Spleen (tissue), 11 donors: ENCODE measurements around the gene RGL1. TPM values are rescaled to one million over a fixed set of nuclear protein-coding genes. Genes with fewer than 3 reads are reported as not detected.

Source experiments
- DNase-seq: peaks from one replicate; pipeline ENCODE4 v3.0.0-alpha.2; 2020
- H3K27ac ChIP-seq, 8 donors: fragments of 200-600 bp; sonication (generic) in 7 of 8; 1 replicate in 4 of 8; 2 replicates in 4 of 8; pipeline versions ENCODE4 v1.5.0 to v1.8.0; 2016 to 2021; ENCODE audit warnings: inconsistent platforms in 4 of 8, mild to moderate bottlenecking in 4 of 8, moderate library complexity in 1 of 8
- H3K27me3 ChIP-seq, 7 donors: fragments of 200-600 bp; sonication (generic) in 6 of 7; replicated peaks in 1 of 7; 1 replicate in 4 of 7; 2 replicates in 3 of 7; pipeline versions ENCODE4 v1.5.0 to v1.8.0; 2016 to 2021; ENCODE audit warnings: inconsistent platforms in 3 of 7, mild to moderate bottlenecking in 1 of 7
- H3K36me3 ChIP-seq, 6 donors: fragments of 200-600 bp; sonication (generic) in 5 of 6; 1 replicate in 4 of 6; 2 replicates in 2 of 6; pipeline versions ENCODE4 v1.5.0 to v1.8.0; 2016 to 2021; ENCODE audit warnings: inconsistent platforms in 2 of 6
- H3K4me1 ChIP-seq, 6 donors: fragments of 200-600 bp; sonication (generic) in 5 of 6; 1 replicate in 3 of 6; 2 replicates in 3 of 6; pipeline versions ENCODE4 v1.5.0 to v1.8.0; 2016 to 2021; ENCODE audit warnings: inconsistent platforms in 3 of 6
- H3K4me3 ChIP-seq, 8 donors: fragments of 200-600 bp; sonication (generic) in 7 of 8; 1 replicate in 4 of 8; 2 replicates in 4 of 8; pipeline versions ENCODE4 v1.5.0 to v1.8.0; 2016 to 2021; ENCODE audit warnings: inconsistent platforms in 4 of 8, mild to moderate bottlenecking in 4 of 8, moderate library complexity in 2 of 8
- H3K9me3 ChIP-seq, 8 donors: fragments of 200-600 bp; sonication (generic) in 7 of 8; 1 replicate in 4 of 8; 2 replicates in 4 of 8; pipeline versions ENCODE4 v1.5.0 to v1.8.0; 2016 to 2021; ENCODE audit warnings: inconsistent platforms in 4 of 8
- CTCF ChIP-seq, 11 experiments: fragments of 200-600 bp in 7 of 11; fragments of 450-650 bp in 4 of 11; sonication (generic) in 4 of 11; IDR thresholded peaks in 8 of 11; conservative IDR thresholded peaks in 3 of 11; 1 replicate in 7 of 11; 2 replicates in 4 of 11; pipeline versions ENCODE4 v1.4.0 to v1.8.0; 2016 to 2021; ENCODE audit warnings: antibody characterized with exemption in 11 of 11, inconsistent platforms in 4 of 11, mild to moderate bottlenecking in 1 of 11
- POLR2A ChIP-seq, 3 donors: fragments of 450-650 bp; IDR thresholded peaks; one replicate each; pipeline ENCODE4 v1.5.1; 2017; ENCODE audit warnings: antibody characterized with exemption in 3 of 3, mild to moderate bottlenecking in 1 of 3
- POLR2AphosphoS5 ChIP-seq, 3 donors: sonication (generic); formaldehyde crosslinking; IDR thresholded peaks; one replicate each; pipeline ENCODE4 v1.5.1; 2017; ENCODE audit warnings: antibody characterized with exemption in 3 of 3
- WGBS, 5 donors: extraction: QIAGEN DNeasy Blood & Tissue Kit in 3 of 5; methylation state at CpG; one replicate each; pipeline versions ENCODE4 v1.1.5 to v1.1.7; 2013 to 2018; 5-methylcytosine and 5-hydroxymethylcytosine counted together
- intact Hi-C: fragments of 100-400 bp; cut with DNase I; formaldehyde crosslinking; loops from one replicate; pipeline ENCODE4 v1.15.0; 2023; ENCODE audit warnings: low total_unique reads
- polyA plus RNA-seq, 3 donors: library from polyadenylated mRNA; stranded (reverse); fragments of 200-250 nt; gene quantifications; one replicate each; pipeline ENCODE4 v1.2.1, GENCODE V29; 2013
- total RNA-seq, 7 donors: library from RNA; depleted of rRNA in 3 of 7; stranded (reverse); fragments of >200 nt in 3 of 7; fragmentation: NEBNext Ultra II Directional in 4 of 7; extraction: Animal tissue kit (Norgen Biotek cat#: 25700) in 4 of 7; gene quantifications; one replicate each; pipeline versions ENCODE4 v1.1.0 to v1.2.1, GENCODE V29; 2016 to 2021
- donor health status: healthy with polysubstance abuse.
- donor health status: DM: no; HTN: no; CAD: no; lungs with moderate emphysema.
- donor health status: DM: no; HTN: no; CAD: no.
- donor health status: Bipolar disorder and iron deficiency.
- donor health status: healthy.
- donor health status: DM: no; HTN: no; CAD: no.
- donor health status: DM: yes; HTN: yes; CAD: no.

Gene RGL1
- total and polyA plus RNA-seq, 10 donors: 14.3 to 126 (median 71.4) TPM

- intact Hi-C loops: loop anchor here (5.0 kb wide), 1 partner anchor 266 kb away; the partner anchor contains the start of gene APOBEC4
- no peak overlapping the region for H3K4me3 ChIP-seq
- TF ChIP-seq CTCF (IDR thresholded peaks at IDR 0.05 in 8 of 11, conservative IDR thresholded peaks at IDR 0.05 in 3 of 11) (no peak), POLR2A (IDR thresholded peaks at IDR 0.05) (no peak), POLR2AphosphoS5 (IDR thresholded peaks at IDR 0.05) (peak in 1 of 3 donors; percentile 11)
- no peak overlapping the region for H3K27ac ChIP-seq
- no peaks in the 10 kb centered on the region for H3K9me3 ChIP-seq
- H3K27me3 ChIP-seq: no peaks in the 10 kb centered on the region
- peaks cover 7 to 30% (median 26%) of the 10 kb centered on the region in 6 donors for H3K4me1 ChIP-seq
- 88 to 94% (median 90%) methylated on average over 6 of the region's 6 CpGs for WGBS, 5 donors
- H3K36me3 ChIP-seq: peaks cover 0 to 86% (median 27%) of the 10 kb centered on the region in 6 donors
- DNase-seq: no peak
These were observed 113.7 kb downstream of the RGL1 start for GRCh38 chr1:183918589-183918988.

- H3K27ac ChIP-seq: no peak overlapping the region
- H3K4me1 ChIP-seq: peaks cover 0 to 10% (median 7%) of the 10 kb centered on the region in 6 donors
- H3K9me3 ChIP-seq: no peaks in the 10 kb centered on the region
- peaks cover 0 to 96% (median 24%) of the 10 kb centered on the region in 6 donors for H3K36me3 ChIP-seq
- DNase-seq: no peak
- H3K4me3 ChIP-seq: no peak overlapping the region
- TF ChIP-seq POLR2AphosphoS5 (IDR thresholded peaks at IDR 0.05) (no peak), POLR2A (IDR thresholded peaks at IDR 0.05) (no peak), CTCF (IDR thresholded peaks at IDR 0.05 in 8 of 11, conservative IDR thresholded peaks at IDR 0.05 in 3 of 11) (no peak)
- H3K27me3 ChIP-seq: no peaks in the 10 kb centered on the region
- 51 to 63% (median 54%) methylated on average over 3 of the region's 3 CpGs for WGBS, 5 donors
- intact Hi-C loops: no loop called here
These were observed 115.7 kb downstream of the RGL1 start for GRCh38 chr1:183920651-183921050.

- no peaks in the 10 kb centered on the region for H3K4me1 ChIP-seq
- H3K27ac ChIP-seq: no peak overlapping the region
- H3K27me3 ChIP-seq: no peaks in the 10 kb centered on the region
- H3K4me3 ChIP-seq: no peak overlapping the region
- 89 to 96% (median 94%) methylated on average over 12 to 15 of the region's 15 CpGs for WGBS, 5 donors
- H3K36me3 ChIP-seq: peaks cover 0 to 98% (median 28%) of the 10 kb centered on the region in 6 donors
- intact Hi-C loops: no loop called here
- H3K9me3 ChIP-seq: no peaks in the 10 kb centered on the region
- DNase-seq: no peak
- no peak for TF ChIP-seq POLR2A (IDR thresholded peaks at IDR 0.05)
- TF ChIP-seq CTCF (IDR thresholded peaks at IDR 0.05 in 8 of 11, conservative IDR thresholded peaks at IDR 0.05 in 3 of 11): no peak
- peak in 2 of 3 donors; percentile 21 to 38 for TF ChIP-seq POLR2AphosphoS5 (IDR thresholded peaks at IDR 0.05)
These were observed 117.3 kb downstream of the RGL1 start for GRCh38 chr1:183922197-183922596.

GRCh38 chr1:183925947-183926346 lies 121.0 kb downstream of the RGL1 start:
- no peak for DNase-seq
- no peaks in the 10 kb centered on the region for H3K27me3 ChIP-seq
- H3K27ac ChIP-seq: no peak overlapping the region
- no peak overlapping the region for H3K4me3 ChIP-seq
- no peaks in the 10 kb centered on the region for H3K9me3 ChIP-seq
- no peak for TF ChIP-seq POLR2A (IDR thresholded peaks at IDR 0.05)
- TF ChIP-seq POLR2AphosphoS5 (IDR thresholded peaks at IDR 0.05): peak in 1 of 3 donors; percentile 28
- H3K36me3 ChIP-seq: peaks cover 0 to 94% (median 22%) of the 10 kb centered on the region in 6 donors
- no peaks in the 10 kb centered on the region for H3K4me1 ChIP-seq
- 82 to 90% (median 88%) methylated on average over 8 of the region's 8 CpGs for WGBS, 5 donors
- intact Hi-C loops: no loop called here
